ENCODE results near the gene KCNK3. TPM values are rescaled to one million over a fixed set of nuclear protein-coding genes. Genes with fewer than 3 reads are reported as not detected.

The KCNK3 gene
- total RNA-seq, 1 donor from 2014 or later: not detected

DNA sequence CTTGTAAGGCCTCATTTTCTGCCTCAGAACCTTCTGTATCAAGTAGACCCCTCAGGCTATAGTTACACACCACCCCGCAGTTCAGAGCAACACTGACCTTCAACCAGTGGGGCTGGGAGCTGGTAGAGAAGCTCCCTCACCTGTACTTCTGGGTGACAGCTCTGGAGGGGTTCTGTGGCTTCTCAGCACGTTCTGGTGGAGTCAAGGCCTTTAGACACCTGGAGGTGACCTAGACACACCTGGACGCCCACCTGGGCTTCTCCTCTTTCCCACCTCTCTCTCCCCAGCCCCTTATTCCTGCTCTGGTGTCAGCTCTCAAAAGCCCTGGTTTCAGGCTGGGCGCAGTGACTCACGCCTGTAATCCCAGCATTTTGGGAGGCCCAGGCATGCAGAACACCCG lies 44.0 kb upstream of the KCNK3 start:
- no peaks in the 10 kb centered on the region for H3K4me1 Mint-ChIP-seq (ENCODE audit: unreplicated experiment)
- H3K27me3 Mint-ChIP-seq (ENCODE audit: unreplicated experiment): peaks cover 3% of the 10 kb centered on the region
- no peaks in the 10 kb centered on the region for H3K36me3 Mint-ChIP-seq (ENCODE audit: low read depth, unreplicated experiment)
- no peak overlapping the region for H3K4me3 Mint-ChIP-seq (ENCODE audit: unreplicated experiment)
- TF ChIP-seq, protein P1, sequence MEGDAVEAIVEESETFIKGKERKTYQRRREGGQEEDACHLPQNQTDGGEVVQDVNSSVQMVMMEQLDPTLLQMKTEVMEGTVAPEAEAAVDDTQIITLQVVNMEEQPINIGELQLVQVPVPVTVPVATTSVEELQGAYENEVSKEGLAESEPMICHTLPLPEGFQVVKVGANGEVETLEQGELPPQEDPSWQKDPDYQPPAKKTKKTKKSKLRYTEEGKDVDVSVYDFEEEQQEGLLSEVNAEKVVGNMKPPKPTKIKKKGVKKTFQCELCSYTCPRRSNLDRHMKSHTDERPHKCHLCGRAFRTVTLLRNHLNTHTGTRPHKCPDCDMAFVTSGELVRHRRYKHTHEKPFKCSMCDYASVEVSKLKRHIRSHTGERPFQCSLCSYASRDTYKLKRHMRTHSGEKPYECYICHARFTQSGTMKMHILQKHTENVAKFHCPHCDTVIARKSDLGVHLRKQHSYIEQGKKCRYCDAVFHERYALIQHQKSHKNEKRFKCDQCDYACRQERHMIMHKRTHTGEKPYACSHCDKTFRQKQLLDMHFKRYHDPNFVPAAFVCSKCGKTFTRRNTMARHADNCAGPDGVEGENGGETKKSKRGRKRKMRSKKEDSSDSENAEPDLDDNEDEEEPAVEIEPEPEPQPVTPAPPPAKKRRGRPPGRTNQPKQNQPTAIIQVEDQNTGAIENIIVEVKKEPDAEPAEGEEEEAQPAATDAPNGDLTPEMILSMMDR (IDR thresholded peaks at IDR 0.05; ENCODE audit: unreplicated experiment): no peak
- H3K9me3 Mint-ChIP-seq (ENCODE audit: unreplicated experiment): no peaks in the 10 kb centered on the region
- no peak overlapping the region for H3K27ac Mint-ChIP-seq (ENCODE audit: unreplicated experiment)
- no peak for DNase-seq (ENCODE audit: low spot score)

DNA sequence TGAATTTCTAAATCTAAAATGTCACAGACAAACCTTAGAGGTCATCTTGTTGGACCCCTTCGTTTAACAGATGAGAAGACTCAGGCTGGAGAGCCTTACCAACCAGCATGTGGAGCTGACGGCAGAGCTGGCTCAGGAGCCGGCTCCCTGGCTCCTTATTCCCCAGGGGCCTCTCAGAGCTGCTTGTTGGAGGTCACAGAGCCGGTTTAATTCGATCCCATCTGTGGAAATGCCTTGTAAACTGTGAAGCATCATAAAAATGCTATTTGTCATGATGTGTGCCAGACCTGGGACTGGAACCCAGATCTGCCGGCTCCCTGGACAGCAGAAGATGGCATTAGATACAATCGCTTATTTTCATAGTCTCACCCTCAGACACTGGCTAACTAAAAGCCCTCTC lies 43.2 kb upstream of the KCNK3 start:
- Mint-ChIP-seq H3K36me3 (ENCODE audit: low read depth, unreplicated experiment) (peaks cover 1% of the 10 kb centered on the region), H3K4me3 (ENCODE audit: unreplicated experiment) (no peak overlapping the region), H3K27ac (ENCODE audit: unreplicated experiment) (no peak overlapping the region), H3K27me3 (ENCODE audit: unreplicated experiment) (peaks cover 3% of the 10 kb centered on the region), H3K4me1 (ENCODE audit: unreplicated experiment) (peaks cover under 1% of the 10 kb centered on the region), H3K9me3 (ENCODE audit: unreplicated experiment) (no peaks in the 10 kb centered on the region)
- TF ChIP-seq, protein P1 (IDR thresholded peaks at IDR 0.05; ENCODE audit: unreplicated experiment): no peak
- DNase-seq (ENCODE audit: low spot score): no peak

DNA sequence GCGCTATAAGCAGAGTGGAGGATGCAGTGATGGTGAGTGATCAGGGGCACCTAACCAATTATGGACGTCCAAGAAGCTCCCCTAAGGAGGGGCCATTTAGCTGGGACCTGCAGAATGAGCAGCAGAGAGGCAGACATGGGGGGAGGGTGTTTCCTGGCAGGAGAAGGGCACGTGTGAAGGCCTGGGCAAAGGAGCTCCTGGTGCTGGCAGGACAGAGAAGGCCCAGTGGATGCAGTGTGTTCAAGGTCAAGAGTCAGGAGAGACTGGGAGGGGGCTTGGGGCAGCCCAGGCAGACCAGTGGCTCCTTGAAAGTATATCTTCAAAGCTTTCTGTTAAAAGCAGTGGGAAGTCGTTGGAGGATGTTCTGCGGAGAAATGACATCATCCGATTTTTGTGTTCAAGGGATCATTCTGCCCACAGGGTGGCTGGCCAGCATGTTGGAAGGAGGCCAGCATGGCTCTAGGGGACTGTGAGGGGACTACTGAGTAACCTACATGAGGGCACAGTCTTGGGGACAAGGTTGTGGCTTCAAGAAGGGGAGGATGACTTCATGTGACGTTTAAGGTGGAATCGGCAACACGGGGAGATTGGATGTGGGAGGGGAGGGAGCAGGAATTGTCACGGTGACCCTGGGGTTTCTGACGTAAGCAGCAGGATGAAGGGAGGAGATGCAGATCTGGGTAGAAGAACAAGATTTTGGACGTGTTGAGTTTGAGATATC lies 42.4 kb upstream of the KCNK3 start:
- H3K4me1 Mint-ChIP-seq (ENCODE audit: unreplicated experiment): peaks cover 5% of the 10 kb centered on the region
- TF ChIP-seq, protein P1 (IDR thresholded peaks at IDR 0.05; ENCODE audit: unreplicated experiment): no peak
- no peak overlapping the region for H3K4me3 Mint-ChIP-seq (ENCODE audit: unreplicated experiment)
- H3K27ac Mint-ChIP-seq (ENCODE audit: unreplicated experiment): no peak overlapping the region
- no peak for DNase-seq (ENCODE audit: low spot score)
- H3K27me3 Mint-ChIP-seq (ENCODE audit: unreplicated experiment): peaks cover 3% of the 10 kb centered on the region
- H3K9me3 Mint-ChIP-seq (ENCODE audit: unreplicated experiment): no peaks in the 10 kb centered on the region
- peaks cover 4% of the 10 kb centered on the region for H3K36me3 Mint-ChIP-seq (ENCODE audit: low read depth, unreplicated experiment)

DNA sequence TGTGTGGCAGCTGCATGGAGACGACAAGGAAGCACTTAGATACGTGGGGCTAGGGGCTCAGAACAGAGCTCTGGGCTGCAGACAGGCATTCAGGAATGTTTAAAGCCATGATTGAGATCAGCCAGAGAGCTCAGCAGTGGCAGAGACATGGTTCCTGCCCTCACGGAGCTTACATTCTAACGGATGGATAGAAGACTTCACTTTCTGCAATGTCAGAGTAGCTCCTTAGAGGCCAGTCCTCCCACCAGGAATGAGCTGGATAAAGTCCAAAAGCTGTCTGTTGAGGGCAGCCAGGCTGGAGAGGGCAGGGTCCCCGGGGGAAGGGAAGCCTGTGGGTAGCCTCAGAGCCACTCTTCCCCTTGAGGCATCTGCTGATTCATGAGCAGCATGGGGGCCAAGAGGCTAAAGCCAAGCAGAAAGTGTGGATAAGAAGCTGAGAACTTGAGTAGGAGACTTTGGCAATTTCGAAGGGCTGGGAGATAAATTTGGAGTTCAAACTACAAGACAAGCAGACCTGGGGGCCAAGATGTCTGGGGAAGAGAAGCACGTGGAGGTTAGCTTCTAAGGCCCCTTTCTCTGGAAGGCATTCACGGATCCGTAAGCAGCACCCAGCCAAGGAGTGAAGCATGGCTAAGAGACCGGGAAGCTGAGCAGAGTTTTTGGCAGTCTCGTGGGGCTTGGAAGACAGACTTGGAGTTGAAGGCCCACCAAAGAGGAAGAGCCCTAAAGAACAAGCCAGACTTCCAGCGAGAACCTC lies 41.6 kb upstream of the KCNK3 start:
- Mint-ChIP-seq H3K4me1 (ENCODE audit: unreplicated experiment) (peaks cover 5% of the 10 kb centered on the region), H3K9me3 (ENCODE audit: unreplicated experiment) (no peaks in the 10 kb centered on the region), H3K27me3 (ENCODE audit: unreplicated experiment) (peaks cover 3% of the 10 kb centered on the region), H3K36me3 (ENCODE audit: low read depth, unreplicated experiment) (peaks cover 4% of the 10 kb centered on the region), H3K4me3 (ENCODE audit: unreplicated experiment) (no peak overlapping the region), H3K27ac (ENCODE audit: unreplicated experiment) (no peak overlapping the region)
- no peak for DNase-seq (ENCODE audit: low spot score)
- TF ChIP-seq, protein P1 (IDR thresholded peaks at IDR 0.05; ENCODE audit: unreplicated experiment): no peak

DNA sequence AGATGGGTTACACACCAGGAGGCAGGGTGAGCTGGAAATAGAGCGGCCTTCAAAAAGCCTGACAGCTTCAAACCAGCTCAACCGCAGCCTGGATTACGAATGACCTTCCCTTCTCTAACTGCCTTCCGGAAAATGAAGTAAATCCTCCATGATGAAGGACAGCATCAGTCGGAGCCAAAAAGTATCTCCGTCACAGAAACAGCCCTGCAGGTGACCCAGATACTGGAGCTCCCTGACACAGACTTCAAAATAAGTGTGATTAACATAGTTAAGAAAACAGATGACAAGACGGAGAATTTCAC lies 41.1 kb upstream of the KCNK3 start:
- no peaks in the 10 kb centered on the region for H3K9me3 Mint-ChIP-seq (ENCODE audit: unreplicated experiment)

More for the DNA sequence above, 41.1 kb upstream of the KCNK3 start:
- H3K27me3 Mint-ChIP-seq (ENCODE audit: unreplicated experiment): peaks cover 3% of the 10 kb centered on the region
- TF ChIP-seq, protein P1 (IDR thresholded peaks at IDR 0.05; ENCODE audit: unreplicated experiment): no peak
- peaks cover 4% of the 10 kb centered on the region for H3K36me3 Mint-ChIP-seq (ENCODE audit: low read depth, unreplicated experiment)
- H3K4me3 Mint-ChIP-seq (ENCODE audit: unreplicated experiment): no peak overlapping the region
- no peak for DNase-seq (ENCODE audit: low spot score)
- H3K27ac Mint-ChIP-seq (ENCODE audit: unreplicated experiment): no peak overlapping the region
- H3K4me1 Mint-ChIP-seq (ENCODE audit: unreplicated experiment): peaks cover 5% of the 10 kb centered on the region
